ENCODE data around the gene PLEKHS1. TPM values are rescaled to one million over a fixed set of nuclear protein-coding genes. Genes with fewer than 3 reads are reported as not detected.

PLEKHS1 gene
- total RNA-seq, 1 donor from 2014 or later: not detected

GRCh38 chr10:113756940-113757543 lies 5.6 kb downstream of the PLEKHS1 start:
- DNase-seq (no peak), ATAC-seq (ENCODE audit: low read depth) (no peak)
- no peak for TF ChIP-seq CTCF (IDR thresholded peaks at IDR 0.05)
- ChIA-PET CTCF (no interaction called here), POLR2A (no interaction called here)
- peaks cover 6% of the 10 kb centered on the region for H3K27me3 Mint-ChIP-seq
- H3K27ac Mint-ChIP-seq: no peak overlapping the region
- no peaks in the 10 kb centered on the region for H3K4me1 Mint-ChIP-seq
- no peaks in the 10 kb centered on the region for H3K9me3 Mint-ChIP-seq
- H3K4me3 Mint-ChIP-seq: no peak overlapping the region
- intact Hi-C loops (cut with micrococcal nuclease): no loop called here
- H3K36me3 Mint-ChIP-seq (ENCODE audit: low read depth): no peaks in the 10 kb centered on the region

GRCh38 chr10:113762083-113762482 lies 10.6 kb downstream of the PLEKHS1 start:
- ChIA-PET CTCF (no interaction called here), POLR2A (no interaction called here)
- H3K4me3 Mint-ChIP-seq: no peak overlapping the region
- ATAC-seq (ENCODE audit: low read depth) (no peak), DNase-seq (no peak)
- H3K27ac Mint-ChIP-seq: no peak overlapping the region
- H3K9me3 Mint-ChIP-seq: peaks cover 9% of the 10 kb centered on the region
- peaks cover 6% of the 10 kb centered on the region for H3K27me3 Mint-ChIP-seq
- no peak for TF ChIP-seq CTCF (IDR thresholded peaks at IDR 0.05)
- H3K36me3 Mint-ChIP-seq (ENCODE audit: low read depth): no peaks in the 10 kb centered on the region
- no peaks in the 10 kb centered on the region for H3K4me1 Mint-ChIP-seq
- intact Hi-C loops (cut with micrococcal nuclease): no loop called here

GRCh38 chr10:113764582-113764981 lies 13.1 kb downstream of the PLEKHS1 start:
- ATAC-seq (ENCODE audit: low read depth) (no peak), DNase-seq (no peak)
- no peak overlapping the region for H3K27ac Mint-ChIP-seq
- H3K27me3 Mint-ChIP-seq: peaks cover 23% of the 10 kb centered on the region
- peaks cover 9% of the 10 kb centered on the region for H3K9me3 Mint-ChIP-seq
- H3K36me3 Mint-ChIP-seq (ENCODE audit: low read depth): no peaks in the 10 kb centered on the region
- H3K4me3 Mint-ChIP-seq: no peak overlapping the region
- ChIA-PET POLR2A (no interaction called here), CTCF (no interaction called here)
- intact Hi-C loops (cut with micrococcal nuclease): no loop called here
- H3K4me1 Mint-ChIP-seq: no peaks in the 10 kb centered on the region
- no peak for TF ChIP-seq CTCF (IDR thresholded peaks at IDR 0.05)

GRCh38 chr10:113765910-113766309 lies 14.4 kb downstream of the PLEKHS1 start:
- ATAC-seq (ENCODE audit: low read depth) (no peak), DNase-seq (no peak)
- Mint-ChIP-seq H3K4me1 (no peaks in the 10 kb centered on the region), H3K4me3 (no peak overlapping the region), H3K27me3 (peaks cover 23% of the 10 kb centered on the region), H3K27ac (no peak overlapping the region), H3K36me3 (ENCODE audit: low read depth) (no peaks in the 10 kb centered on the region), H3K9me3 (peaks cover 9% of the 10 kb centered on the region)
- ChIA-PET POLR2A (no interaction called here), CTCF (no interaction called here)
- no peak for TF ChIP-seq CTCF (IDR thresholded peaks at IDR 0.05)
- intact Hi-C loops (cut with micrococcal nuclease): no loop called here

GRCh38 chr10:113767222-113767621 lies 15.7 kb downstream of the PLEKHS1 start:
- intact Hi-C loops (cut with micrococcal nuclease): no loop called here
- DNase-seq (no peak), ATAC-seq (ENCODE audit: low read depth) (no peak)
- no peak for TF ChIP-seq CTCF (IDR thresholded peaks at IDR 0.05)
- Mint-ChIP-seq H3K4me1 (no peaks in the 10 kb centered on the region), H3K4me3 (no peak overlapping the region), H3K36me3 (ENCODE audit: low read depth) (no peaks in the 10 kb centered on the region), H3K27me3 (peaks cover 25% of the 10 kb centered on the region), H3K27ac (no peak overlapping the region), H3K9me3 (peaks cover 9% of the 10 kb centered on the region)
- POLR2A ChIA-PET: no interaction called here
- CTCF ChIA-PET: no interaction called here

Measured in activated B cell treated with CpG ODN at 0.5 μM for 24 hours (primary cell).